ENCODE data around the gene RNPS1. TPM values are rescaled to one million over a fixed set of nuclear protein-coding genes. Genes with fewer than 3 reads are reported as not detected.

The RNPS1 gene
- total RNA-seq, 2 experiments from 2014 or later, result 230 to 238 TPM

DNA sequence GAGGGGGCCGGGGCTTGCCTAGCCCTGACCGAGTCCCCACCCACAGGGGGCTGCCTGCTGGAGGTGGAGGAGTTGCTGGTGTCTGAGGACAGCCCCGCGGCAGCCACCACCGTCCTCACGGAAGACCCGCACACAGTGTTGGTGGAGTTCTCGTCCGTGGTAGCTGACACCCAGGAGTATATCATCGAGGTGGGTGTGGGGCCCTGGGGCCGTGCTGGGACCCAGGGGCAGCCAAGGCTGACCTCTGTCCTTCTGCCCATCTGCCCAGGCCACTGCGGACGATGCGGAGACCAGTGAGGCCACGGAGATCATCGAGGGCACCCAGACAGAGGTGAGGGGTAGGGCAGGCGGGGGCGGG lies 33.1 kb downstream of the RNPS1 start:
- Mint-ChIP-seq H3K27ac (no peak overlapping the region), H3K36me3 (ENCODE audit: low read depth) (peaks cover 11% of the 10 kb centered on the region), H3K4me3 (no peak overlapping the region), H3K4me1 (no peaks in the 10 kb centered on the region), H3K27me3 (no peaks in the 10 kb centered on the region), H3K9me3 (no peaks in the 10 kb centered on the region)
- ChIA-PET POLR2A (no interaction called here), CTCF (no interaction called here)
- no peak for DNase-seq

DNA sequence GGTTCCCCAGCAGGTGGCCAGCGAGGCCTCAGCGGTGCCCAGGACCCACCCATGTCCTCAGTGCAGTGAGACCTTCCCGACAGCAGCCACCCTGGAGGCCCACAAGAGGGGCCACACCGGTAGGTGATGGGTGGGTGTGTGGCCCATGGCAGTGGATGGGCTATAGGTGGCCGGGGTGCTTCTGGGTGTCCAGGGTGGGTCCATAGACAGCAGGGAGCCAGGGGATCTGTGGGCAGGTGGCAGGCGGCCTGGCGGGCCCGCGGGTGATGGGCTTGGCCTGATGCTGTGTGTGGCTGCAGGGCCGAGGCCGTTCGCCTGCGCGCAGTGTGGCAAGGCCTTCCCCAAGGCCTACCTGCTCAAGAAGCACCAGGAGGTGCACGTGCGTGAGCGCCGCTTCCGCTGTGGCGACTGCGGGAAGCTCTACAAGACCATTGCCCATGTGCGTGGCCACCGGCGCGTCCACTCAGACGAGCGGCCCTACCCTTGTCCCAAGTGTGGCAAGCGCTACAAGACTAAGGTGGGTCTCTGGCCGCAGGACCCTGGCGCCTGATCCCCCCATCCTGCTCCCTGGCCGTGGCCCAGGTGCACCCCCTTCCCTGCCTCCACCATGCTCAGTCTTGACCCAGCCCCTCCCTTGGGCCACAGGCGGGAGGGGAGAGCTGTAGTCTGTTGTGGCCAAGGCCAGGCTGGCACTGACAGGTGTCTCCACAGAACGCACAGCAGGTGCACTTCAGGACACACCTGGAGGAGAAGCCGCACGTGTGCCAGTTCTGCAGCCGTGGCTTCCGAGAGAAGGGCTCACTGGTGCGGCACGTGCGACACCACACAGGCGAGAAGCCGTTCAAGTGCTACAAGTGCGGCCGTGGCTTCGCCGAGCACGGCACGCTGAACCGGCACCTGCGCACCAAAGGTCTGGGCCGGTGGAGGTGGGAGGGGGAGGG lies 33.8 kb downstream of the RNPS1 start:
- no peaks in the 10 kb centered on the region for H3K27me3 Mint-ChIP-seq
- no peaks in the 10 kb centered on the region for H3K4me1 Mint-ChIP-seq
- H3K36me3 Mint-ChIP-seq (ENCODE audit: low read depth), result peaks cover 10% of the 10 kb centered on the region
- POLR2A ChIA-PET, result no interaction called here
- no peak overlapping the region for H3K4me3 Mint-ChIP-seq
- no peaks in the 10 kb centered on the region for H3K9me3 Mint-ChIP-seq
- no peak overlapping the region for H3K27ac Mint-ChIP-seq
- no peak for DNase-seq
- CTCF ChIA-PET, result no interaction called here

DNA sequence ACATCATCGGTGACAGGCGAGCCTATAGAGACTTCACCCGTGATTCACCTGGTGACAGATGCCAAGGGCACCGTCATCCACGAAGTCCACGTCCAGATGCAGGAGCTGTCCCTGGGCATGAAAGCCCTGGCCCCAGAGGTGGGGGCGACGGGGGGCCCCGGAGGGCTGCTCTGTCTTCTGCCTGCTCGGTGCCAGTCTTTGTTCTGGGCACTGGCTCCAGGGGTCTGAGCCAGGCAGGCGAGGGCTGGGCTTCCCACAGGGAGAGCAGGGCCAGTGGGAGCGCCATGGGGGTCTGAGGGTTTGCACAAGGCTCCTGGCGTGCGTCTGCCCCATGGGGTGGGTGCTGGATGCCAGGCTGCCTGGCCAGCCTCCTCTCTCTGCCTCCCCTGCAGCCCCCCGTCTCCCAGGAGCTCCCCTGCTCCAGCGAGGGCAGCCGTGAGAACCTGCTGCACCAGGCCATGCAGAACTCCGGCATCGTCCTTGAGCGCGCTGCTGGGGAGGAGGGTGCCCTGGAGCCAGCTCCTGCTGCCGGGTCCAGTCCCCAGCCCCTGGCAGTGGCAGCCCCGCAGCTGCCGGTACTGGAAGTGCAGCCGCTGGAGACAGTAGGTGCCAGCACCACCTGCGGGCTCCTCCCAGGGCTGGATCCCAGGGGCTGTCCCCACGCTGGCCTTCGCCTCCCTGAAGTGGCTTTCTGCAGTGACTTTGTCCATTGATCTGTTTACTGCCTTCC lies 34.7 kb downstream of the RNPS1 start:
- H3K27ac Mint-ChIP-seq, result no peak overlapping the region
- no peaks in the 10 kb centered on the region for H3K9me3 Mint-ChIP-seq
- no peak overlapping the region for H3K4me3 Mint-ChIP-seq
- no peaks in the 10 kb centered on the region for H3K27me3 Mint-ChIP-seq
- no peaks in the 10 kb centered on the region for H3K4me1 Mint-ChIP-seq
- POLR2A ChIA-PET, result no interaction called here
- CTCF ChIA-PET, result no interaction called here
- H3K36me3 Mint-ChIP-seq (ENCODE audit: low read depth), result peaks cover 10% of the 10 kb centered on the region
- DNase-seq, result no peak

DNA sequence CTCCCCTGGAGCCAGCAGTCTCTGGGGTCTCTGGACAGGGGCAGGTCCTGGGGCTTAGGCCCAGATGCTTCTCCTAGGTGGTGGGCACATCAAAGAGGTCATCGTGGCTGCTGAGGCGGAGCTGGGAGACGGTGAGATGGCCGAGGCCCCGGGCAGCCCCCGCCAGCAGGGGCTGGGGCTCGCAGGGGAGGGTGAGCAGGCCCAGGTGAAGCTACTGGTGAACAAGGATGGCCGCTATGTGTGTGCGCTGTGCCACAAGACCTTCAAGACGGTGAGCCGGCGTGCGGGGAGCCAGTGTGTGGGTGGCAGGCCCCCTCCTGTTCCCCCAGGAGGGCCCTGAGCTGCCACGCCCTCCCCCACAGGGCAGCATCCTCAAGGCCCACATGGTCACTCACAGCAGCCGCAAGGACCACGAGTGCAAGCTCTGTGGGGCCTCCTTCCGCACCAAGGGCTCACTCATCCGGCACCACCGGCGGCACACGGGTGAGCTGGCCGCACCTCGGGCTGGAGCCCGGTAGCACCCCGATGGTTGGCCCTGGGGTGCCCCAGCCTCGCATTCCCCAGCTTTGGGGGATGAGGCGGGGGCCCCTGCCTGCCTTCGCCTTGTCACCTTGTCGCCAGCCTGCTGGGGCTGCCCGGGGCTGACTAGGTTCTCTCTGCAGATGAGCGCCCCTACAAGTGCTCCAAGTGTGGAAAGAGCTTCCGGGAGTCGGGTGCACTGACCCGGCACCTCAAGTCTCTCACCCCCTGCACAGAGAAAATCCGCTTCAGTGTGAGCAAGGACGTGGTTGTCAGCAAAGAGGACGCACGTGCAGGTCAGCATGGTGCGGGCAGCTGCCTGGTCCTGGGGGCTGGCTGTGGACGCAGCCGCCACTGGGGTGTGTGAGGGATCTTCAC lies 35.6 kb downstream of the RNPS1 start:
- Mint-ChIP-seq H3K4me1 (no peaks in the 10 kb centered on the region), H3K9me3 (no peaks in the 10 kb centered on the region), H3K27me3 (no peaks in the 10 kb centered on the region), H3K4me3 (no peak overlapping the region), H3K36me3 (ENCODE audit: low read depth) (peaks cover 10% of the 10 kb centered on the region), H3K27ac (no peak overlapping the region)
- DNase-seq, result no peak
- ChIA-PET CTCF (no interaction called here), POLR2A (no interaction called here)

DNA sequence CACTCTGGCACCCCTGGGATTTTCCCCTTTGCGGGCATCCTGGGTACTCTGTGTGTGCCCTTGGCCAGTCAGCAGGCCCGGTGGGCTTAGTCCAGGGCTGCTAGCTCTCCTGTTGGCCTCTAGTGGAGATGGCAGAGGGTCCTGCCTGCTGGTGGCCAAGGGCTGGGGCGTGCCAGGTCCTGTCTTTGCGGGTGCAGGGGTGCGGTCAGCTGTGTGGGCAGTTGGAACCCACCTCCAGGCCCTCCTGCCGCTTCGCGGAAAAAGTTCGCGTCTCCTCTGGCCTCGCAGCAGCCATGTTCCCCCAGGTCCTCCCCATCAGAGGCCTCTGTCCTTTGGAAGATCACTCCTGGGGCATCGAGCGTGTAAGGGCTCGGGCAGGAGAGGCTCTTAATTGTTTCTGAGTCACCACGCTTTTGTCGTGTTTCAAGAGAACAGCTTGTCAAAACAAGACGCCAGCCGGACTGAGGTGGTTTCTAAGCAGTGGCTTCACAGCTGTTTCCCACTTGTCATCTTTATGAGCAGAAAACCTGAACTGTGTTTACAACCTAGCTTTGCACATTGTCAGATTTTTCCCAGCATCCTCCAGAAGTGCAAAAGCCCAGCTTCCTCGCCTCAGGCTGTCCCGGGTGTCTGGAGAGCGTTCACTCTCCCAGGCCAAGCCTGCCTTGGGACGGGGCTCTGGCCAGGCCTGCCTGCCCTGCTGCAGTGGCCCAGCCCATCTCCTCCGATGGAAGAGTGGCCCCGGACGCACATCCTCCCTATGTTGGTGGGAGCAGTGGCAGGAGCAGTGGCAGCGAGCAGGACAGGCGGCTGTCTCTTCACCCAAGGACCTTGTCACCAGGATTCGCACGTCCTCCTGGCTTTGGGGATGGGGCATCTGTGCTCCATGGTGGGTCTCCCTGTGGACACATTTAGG lies 36.7 kb downstream of the RNPS1 start:
- H3K4me1 Mint-ChIP-seq, result peaks cover 3% of the 10 kb centered on the region
- no peaks in the 10 kb centered on the region for H3K27me3 Mint-ChIP-seq
- ChIA-PET CTCF (interaction anchor here (1.2 kb wide), 1 partner anchor 7 kb away, joined by 3 read pairs; no protein-coding TSS in a partner anchor), POLR2A (no interaction called here)
- H3K36me3 Mint-ChIP-seq (ENCODE audit: low read depth), result peaks cover 10% of the 10 kb centered on the region
- H3K27ac Mint-ChIP-seq, result no peak overlapping the region
- H3K9me3 Mint-ChIP-seq, result no peaks in the 10 kb centered on the region
- no peak for DNase-seq
- H3K4me3 Mint-ChIP-seq, result no peak overlapping the region

DNA sequence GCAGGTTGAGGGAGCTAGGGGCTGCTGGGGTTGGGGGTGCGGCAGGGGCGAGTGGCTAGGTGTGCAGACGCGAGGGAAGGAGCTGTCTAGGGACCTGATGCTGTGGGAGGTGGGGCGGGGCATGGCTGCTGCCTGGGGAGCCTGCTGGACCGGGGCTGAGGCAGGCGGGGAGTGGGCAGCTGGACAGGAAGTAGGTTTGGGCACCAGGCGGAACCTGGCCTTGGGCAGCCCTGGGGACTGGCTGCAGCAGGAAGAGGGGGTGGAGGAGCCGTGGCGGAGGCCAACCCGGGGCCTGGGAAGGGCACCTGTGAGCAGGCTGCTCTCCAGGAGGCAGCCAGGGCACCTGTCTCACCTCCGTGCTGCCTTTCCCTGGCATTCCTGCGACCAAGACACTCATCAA lies 37.5 kb downstream of the RNPS1 start:
- CTCF ChIA-PET, result interaction anchor here (1.2 kb wide), 1 partner anchor 8 kb away, joined by 3 read pairs; no protein-coding TSS in a partner anchor
- H3K27me3 Mint-ChIP-seq, result no peaks in the 10 kb centered on the region
- no peaks in the 10 kb centered on the region for H3K9me3 Mint-ChIP-seq
- POLR2A ChIA-PET, result no interaction called here
- H3K4me3 Mint-ChIP-seq, result no peak overlapping the region
- peaks cover 9% of the 10 kb centered on the region for H3K36me3 Mint-ChIP-seq (ENCODE audit: low read depth)
- no peak overlapping the region for H3K27ac Mint-ChIP-seq
- DNase-seq, result no peak
- H3K4me1 Mint-ChIP-seq, result peaks cover 8% of the 10 kb centered on the region

DNA sequence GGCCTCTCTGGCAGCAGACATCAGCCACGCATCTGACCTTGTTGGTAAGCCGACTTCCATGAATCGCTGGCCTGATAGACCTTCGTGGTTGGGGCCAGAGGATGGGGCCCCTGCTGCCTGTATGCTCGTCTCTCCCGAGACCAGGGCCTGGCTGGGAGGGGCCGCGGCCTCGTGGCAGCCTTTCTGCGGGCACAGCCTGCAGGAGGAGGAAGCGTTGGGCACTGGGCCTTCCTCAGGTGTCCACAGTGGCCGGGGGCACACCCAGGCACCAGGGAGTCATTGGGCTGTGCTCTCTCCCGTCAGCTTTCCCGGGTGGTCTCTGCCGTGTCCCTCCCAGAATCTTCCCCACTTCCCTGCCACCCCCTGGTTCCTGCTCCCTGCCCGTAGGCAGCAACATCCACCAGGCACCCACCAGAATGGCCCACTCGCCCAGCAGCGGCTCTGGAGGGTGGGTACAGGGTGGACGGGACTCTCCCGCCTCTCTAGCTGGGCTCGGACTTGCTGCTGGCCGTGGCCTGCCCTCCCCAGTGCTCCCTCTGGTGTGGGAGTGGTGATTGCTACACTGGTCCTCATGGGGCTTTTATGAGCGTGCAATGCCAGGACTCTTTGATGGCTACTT lies 38.2 kb downstream of the RNPS1 start:
- CTCF ChIA-PET, result interaction anchor here (1.2 kb wide), 1 partner anchor 9 kb away, joined by 3 read pairs; no protein-coding TSS in a partner anchor
- DNase-seq, result no peak
- peaks cover 13% of the 10 kb centered on the region for H3K4me1 Mint-ChIP-seq
- no peaks in the 10 kb centered on the region for H3K27me3 Mint-ChIP-seq
- H3K27ac Mint-ChIP-seq, result no peak overlapping the region
- no peak overlapping the region for H3K4me3 Mint-ChIP-seq
- H3K9me3 Mint-ChIP-seq, result no peaks in the 10 kb centered on the region
- H3K36me3 Mint-ChIP-seq (ENCODE audit: low read depth), result peaks cover 6% of the 10 kb centered on the region
- POLR2A ChIA-PET, result no interaction called here

DNA sequence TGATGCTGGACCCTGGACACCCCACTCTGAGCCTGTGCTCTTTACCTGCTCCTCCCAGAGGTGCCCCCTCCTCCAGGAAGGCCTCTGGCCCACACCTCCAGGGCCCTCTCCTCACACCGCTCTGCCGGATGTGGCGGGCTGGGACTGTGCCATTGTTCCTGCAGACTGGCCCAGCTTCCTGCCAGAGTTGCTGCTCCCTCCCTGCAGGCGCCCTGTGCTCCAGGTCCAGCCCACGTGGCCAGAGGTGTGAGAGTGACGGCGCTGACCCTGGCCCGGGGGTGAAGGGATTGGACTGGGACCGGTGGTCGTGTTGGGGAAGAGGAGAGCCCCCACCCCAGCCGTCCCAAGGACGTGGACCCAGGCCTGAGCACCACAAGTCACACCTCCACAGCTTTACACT lies 38.8 kb downstream of the RNPS1 start:
- no peak overlapping the region for H3K27ac Mint-ChIP-seq
- CTCF ChIA-PET, result no interaction called here

DNA sequence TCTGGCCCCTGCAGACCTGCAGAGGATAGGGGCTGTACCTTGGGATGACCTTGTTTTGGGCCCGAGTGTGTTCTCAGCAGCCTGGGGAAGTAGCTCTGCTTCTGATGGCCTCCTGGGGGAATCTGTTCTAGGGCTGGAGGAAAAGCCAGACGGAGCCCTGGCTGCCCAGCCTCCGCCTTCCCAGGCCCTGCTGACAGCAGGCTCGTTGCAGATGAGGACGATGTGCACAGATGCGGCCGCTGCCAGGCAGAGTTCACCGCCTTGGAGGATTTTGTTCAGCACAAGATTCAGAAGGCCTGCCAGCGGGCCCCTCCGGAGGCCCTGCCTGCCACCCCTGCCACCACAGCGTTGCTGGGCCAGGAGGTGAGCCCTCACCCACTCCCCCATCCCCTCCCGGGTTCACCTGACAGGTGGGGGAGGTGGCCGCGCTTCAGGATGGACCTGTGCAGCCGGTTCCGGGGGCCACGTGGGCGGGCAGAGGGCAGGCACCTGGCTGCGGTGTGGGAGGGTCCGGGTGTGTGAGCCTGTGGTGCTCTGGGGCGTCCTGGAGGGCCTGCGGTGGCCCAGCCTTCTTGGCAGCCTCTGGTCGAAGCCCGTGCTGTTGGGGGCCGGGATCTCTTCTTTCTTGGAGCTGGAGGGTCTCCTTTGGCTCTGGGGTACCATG lies 39.6 kb downstream of the RNPS1 start:
- peaks cover 6% of the 10 kb centered on the region for H3K36me3 Mint-ChIP-seq (ENCODE audit: low read depth)
- H3K9me3 Mint-ChIP-seq, result no peaks in the 10 kb centered on the region
- DNase-seq, result no peak
- H3K4me3 Mint-ChIP-seq, result no peak overlapping the region
- no peaks in the 10 kb centered on the region for H3K27me3 Mint-ChIP-seq
- H3K4me1 Mint-ChIP-seq, result peaks cover 19% of the 10 kb centered on the region
- ChIA-PET CTCF (no interaction called here), POLR2A (no interaction called here)
- no peak overlapping the region for H3K27ac Mint-ChIP-seq

More for the DNA sequence above, 38.8 kb downstream of the RNPS1 start:
- POLR2A ChIA-PET, result no interaction called here
- no peak overlapping the region for H3K4me3 Mint-ChIP-seq
- no peaks in the 10 kb centered on the region for H3K27me3 Mint-ChIP-seq
- DNase-seq, result no peak
- H3K36me3 Mint-ChIP-seq (ENCODE audit: low read depth), result peaks cover 6% of the 10 kb centered on the region
- H3K4me1 Mint-ChIP-seq, result peaks cover 19% of the 10 kb centered on the region
- H3K9me3 Mint-ChIP-seq, result no peaks in the 10 kb centered on the region

DNA sequence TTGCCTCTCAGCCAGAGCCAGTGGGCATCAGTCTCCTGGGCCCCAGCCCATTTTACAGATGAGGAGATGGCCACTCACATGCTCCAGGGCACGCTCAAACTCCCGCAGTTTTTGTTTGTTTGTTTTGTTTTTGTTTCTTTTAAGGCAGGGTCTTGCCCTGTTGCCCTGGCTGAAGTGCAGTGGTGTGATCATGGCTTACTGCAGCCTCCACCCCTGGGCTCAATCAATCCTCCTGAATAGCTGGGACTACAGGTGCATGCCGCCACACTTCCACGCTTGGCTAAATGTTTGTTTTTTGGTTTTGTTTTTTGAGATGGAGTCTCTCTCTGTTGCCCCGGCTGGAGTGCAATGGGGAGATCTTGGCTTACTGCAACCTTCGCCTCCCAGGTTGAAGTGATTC lies 41.0 kb downstream of the RNPS1 start:
- Mint-ChIP-seq H3K27ac (no peak overlapping the region), H3K9me3 (no peaks in the 10 kb centered on the region), H3K36me3 (ENCODE audit: low read depth) (peaks cover 6% of the 10 kb centered on the region), H3K4me3 (peak overlapping the region; percentile 16), H3K27me3 (no peaks in the 10 kb centered on the region), H3K4me1 (peaks cover 22% of the 10 kb centered on the region)
- ChIA-PET CTCF (interaction anchor here (1.0 to 1.1 kb wide), 2 partner anchors 24 to 45 kb away, joined by 3 read pairs; partner anchors contain the start of gene ECI1), POLR2A (no interaction called here)
- no peak for DNase-seq

DNA sequence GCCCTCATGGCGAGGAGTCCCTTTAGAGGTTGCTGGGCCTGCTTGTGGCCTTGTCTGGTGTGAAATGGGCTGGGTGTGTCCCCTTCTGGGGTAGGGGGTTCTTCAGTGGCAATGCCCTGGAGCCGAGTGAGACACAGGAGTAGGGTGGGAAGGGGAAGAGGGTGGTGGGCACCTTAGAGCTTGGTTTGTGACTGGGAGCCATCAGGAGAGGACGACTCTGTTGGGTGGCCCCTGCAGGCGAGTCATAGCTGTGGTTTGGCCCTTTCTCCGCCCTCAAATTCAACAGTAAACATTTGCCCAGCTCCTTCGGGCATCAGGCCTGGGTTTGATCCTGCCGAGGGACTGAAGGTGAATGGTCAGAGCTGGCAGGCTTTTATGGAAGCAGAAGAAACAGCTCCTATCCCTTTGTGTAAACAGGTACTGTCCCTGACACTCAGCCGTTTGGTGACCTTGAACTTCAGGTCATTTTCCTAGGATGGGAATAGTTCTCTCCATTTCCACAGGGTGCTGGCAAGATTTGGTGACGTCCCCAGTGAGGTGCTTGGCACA lies 41.6 kb downstream of the RNPS1 start:
- no peak for DNase-seq
- H3K4me3 Mint-ChIP-seq, result peak overlapping the region; percentile 30
- POLR2A ChIA-PET, result no interaction called here
- peaks cover 6% of the 10 kb centered on the region for H3K36me3 Mint-ChIP-seq (ENCODE audit: low read depth)
- no peaks in the 10 kb centered on the region for H3K9me3 Mint-ChIP-seq
- CTCF ChIA-PET, result interaction anchor here (0.6 to 1.1 kb wide), 5 partner anchors 23 to 521 kb away, joined by 3 to 4 read pairs (median 3); partner anchors contain the start of gene ECI1
- peaks cover 22% of the 10 kb centered on the region for H3K4me1 Mint-ChIP-seq
- H3K27ac Mint-ChIP-seq, result peak overlapping the region; percentile 68
- no peaks in the 10 kb centered on the region for H3K27me3 Mint-ChIP-seq
